GM10266 (cell line): ENCODE results near the gene IFT52.
"Not testable (repeated sequence)": the region's sequence is repeated elsewhere in the genome, so short reads cannot be mapped to it uniquely, and the experiment has no call there.

Experiments
- DNase-seq: peaks from one replicate; pipeline ENCODE4 v3.0.0; 2012; ENCODE audit errors: extremely low spot score
- TF ChIP-seq, protein P1 (sequence below): IDR thresholded peaks from 2 replicates; pipeline ENCODE4 v1.5.1; 2012; ENCODE audit warnings: mild to moderate bottlenecking, low read depth; ENCODE audit not compliant: control insufficient read depth, insufficient read depth; ENCODE audit errors: missing control alignments

Gene IFT52

DNA sequence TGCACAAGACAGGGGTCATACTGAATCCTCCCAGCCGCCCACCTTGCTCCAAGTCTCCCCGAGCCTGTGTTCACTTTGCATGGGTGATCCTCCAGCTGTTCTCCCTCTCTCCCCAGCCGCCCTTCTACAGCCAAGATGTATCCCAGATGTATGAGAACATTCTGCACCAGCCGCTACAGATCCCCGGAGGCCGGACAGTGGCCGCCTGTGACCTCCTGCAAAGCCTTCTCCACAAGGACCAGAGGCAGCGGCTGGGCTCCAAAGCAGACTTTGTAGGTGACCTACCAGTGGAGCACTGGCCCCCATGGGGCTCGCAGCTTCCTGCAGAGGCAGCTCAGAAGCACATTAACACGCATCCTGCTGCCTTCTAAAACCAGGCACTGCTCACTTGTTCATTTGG is 14.6 kb upstream of the IFT52 start:
- DNase-seq, result no peak
- TF ChIP-seq, protein P1, sequence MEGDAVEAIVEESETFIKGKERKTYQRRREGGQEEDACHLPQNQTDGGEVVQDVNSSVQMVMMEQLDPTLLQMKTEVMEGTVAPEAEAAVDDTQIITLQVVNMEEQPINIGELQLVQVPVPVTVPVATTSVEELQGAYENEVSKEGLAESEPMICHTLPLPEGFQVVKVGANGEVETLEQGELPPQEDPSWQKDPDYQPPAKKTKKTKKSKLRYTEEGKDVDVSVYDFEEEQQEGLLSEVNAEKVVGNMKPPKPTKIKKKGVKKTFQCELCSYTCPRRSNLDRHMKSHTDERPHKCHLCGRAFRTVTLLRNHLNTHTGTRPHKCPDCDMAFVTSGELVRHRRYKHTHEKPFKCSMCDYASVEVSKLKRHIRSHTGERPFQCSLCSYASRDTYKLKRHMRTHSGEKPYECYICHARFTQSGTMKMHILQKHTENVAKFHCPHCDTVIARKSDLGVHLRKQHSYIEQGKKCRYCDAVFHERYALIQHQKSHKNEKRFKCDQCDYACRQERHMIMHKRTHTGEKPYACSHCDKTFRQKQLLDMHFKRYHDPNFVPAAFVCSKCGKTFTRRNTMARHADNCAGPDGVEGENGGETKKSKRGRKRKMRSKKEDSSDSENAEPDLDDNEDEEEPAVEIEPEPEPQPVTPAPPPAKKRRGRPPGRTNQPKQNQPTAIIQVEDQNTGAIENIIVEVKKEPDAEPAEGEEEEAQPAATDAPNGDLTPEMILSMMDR, result no peak

DNA sequence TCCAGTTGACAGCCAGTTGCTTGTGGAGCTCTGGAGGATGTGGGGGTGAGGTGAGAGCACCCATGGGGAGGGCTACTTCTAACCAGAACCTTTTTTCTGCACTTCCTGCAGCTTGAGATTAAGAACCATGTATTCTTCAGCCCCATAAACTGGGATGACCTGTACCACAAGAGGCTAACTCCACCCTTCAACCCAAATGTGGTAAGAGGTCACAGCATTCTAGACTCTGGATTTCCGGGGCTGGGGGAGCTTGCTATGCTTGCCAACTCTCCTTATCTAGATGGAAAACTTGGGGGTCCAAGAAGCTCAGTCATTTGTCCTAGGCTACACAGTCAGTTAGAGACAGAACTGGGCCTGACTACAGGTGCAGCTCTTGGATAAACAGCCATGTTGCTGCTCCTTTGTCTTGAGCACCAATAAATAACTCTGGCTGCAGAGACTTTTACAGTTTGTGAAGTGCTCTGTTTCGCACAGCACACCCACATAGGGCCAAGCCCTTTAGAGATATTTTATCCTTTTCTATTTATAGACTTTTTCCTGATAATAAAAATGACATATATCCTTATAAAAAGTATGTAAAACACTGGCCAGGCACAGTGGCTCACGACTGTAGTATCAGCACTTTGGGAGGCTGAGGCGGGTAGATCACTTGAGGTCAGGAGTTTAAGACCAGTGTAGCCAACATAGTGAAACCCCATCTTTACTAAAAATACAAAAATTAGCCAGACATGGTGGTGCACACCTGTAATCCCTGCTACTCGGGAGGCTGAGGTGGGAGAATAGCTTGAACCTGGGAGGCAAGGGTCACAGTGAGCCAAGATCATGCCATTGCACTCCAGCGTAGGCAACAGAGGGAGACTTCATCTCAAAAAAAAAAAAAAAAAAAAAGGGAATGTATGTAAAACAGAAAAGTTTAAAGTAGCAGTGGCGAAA is 10.6 kb upstream of the IFT52 start:
- TF ChIP-seq, protein P1, result no peak
- DNase-seq, result no peak

DNA sequence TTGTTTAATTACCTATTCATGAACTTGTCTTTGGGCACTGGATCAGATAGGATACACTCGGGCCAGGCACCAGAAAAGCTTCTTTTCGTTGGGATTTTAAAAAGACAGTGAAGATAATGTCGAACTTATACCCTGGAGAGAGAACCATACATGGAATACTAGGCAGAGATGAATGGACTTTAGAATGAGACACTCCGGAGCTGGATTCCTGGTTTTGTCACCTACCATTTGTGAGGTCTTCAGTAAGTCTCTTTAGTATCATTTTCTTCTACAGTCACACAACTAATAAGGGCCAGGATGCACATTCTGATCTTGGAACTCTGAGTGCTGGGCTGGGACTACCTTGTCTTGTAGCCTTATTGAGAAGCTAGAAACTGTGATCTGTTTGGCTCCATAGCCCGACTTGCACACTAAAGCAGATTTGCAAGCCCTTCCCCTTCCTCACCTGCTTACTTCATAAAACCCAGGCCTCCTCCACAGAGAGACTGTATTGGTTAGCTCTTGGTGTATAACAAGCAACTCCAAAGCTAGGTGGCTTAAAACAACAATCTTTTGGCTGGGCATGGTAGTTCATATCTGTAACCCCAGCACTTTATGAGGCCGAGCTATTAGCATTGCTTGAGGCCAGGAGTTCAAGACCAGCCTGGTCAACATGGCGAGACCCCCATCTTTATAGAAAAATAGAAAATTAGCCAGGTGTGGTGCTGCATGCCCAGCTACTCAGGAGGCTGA is 7.4 kb upstream of the IFT52 start:
- TF ChIP-seq, protein P1, result no peak
- DNase-seq, result no peak

DNA sequence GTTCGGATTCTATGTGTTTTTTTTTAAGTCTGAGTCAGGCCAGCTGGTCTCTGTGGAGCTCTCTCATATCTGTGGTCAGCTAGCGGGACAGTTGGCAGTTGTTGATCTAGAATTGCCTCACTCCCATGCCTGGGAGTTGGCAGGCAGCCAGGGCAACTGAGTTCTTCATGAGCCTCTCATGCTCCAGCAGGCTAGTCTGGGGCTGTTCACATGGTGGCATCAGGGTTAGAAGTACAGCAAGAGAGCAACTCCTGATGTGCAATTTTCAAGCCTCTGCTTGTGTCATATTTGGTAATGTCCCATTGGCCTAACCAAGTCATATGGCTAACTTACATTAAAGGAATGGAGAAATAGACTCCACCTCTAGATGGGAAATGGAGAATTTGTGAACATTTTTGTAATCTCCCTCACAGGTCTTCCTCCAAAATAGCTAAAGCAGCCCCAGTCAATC is 6.7 kb upstream of the IFT52 start:
- DNase-seq, result no peak
- TF ChIP-seq, protein P1, result no peak

DNA sequence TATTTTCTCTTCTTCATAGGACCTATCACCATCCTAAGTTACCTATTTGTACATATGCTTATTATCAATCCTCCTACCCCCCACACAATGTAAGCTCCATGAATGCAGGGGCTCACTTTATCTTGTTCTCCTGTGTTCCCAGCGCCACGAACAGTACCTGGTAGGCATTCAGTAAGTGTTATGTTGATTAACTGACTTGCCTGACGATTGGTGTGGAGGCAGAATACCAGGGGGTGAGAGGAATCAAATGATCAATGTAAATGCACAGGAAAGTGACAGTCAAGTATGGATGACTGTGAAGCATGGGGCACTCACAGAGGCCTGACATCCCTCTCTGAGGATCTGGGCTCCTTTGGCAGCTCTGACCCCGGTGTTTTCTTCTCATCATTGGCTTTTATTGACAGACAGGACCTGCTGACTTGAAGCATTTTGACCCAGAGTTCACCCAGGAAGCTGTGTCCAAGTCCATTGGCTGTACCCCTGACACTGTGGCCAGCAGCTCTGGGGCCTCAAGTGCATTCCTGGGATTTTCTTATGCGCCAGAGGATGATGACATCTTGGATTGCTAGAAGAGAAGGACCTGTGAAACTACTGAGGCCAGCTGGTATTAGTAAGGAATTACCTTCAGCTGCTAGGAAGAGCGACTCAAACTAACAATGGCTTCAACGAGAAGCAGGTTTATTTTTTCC is 6.1 kb upstream of the IFT52 start:
- TF ChIP-seq, protein P1, result no peak
- no peak for DNase-seq

DNA sequence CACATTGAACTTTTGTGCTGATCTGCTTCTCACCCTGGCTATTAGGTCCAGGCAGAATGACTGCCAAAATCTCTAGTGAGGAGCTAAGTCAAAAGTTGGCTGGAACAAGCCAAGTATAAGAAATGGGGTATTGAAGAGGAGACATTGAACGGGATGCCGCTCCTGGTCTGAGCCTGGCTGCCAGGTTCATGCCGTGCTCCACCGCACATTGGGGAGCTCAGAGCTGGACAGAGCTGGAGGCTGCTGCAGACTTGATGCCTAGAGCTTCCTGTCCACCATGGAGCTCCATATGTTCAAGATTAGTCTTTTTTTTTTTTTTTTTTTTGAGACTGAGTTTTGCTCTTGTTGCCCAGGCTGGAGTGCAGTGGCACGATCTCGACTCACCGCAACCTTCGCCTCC is 4.1 kb upstream of the IFT52 start:
- no peak for DNase-seq
- TF ChIP-seq, protein P1, result no peak

DNA sequence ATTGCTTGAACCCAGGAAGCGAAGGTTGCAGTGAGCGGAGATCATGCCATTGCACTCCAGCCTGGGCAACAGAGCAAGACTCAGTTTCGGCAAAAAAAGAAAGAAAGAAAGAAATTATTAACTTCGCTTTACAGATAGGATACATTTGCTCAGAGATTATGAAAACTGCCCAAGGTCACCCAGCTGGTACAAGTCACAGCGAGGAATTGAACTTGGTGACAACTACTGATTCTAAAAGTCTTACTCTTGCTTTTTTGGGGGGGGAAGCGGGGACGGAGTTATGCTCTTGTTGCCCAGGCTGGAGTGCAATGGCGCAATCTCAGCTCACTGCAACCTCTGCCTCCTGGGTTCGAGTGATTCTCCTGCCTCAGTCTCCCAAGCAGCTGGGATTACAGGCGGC is 2.2 kb upstream of the IFT52 start:
- not testable (repeated sequence) for DNase-seq
